ENCODE measurements around the gene PITPNC1.

The PITPNC1 gene

GRCh38 chr17:67433248-67433924, 56.3 kb downstream of the PITPNC1 start:
- no peak for DNase-seq (ENCODE audit: low read depth in 2 of 2)

- DNase-seq (ENCODE audit: low read depth in 2 of 2), result peak; percentile 14 to 35
Observed at GRCh38 chr17:67434061-67434525, 57.0 kb downstream of the PITPNC1 start.

GRCh38 chr17:67435122-67435521, 58.0 kb downstream of the PITPNC1 start:
- DNase-seq (ENCODE audit: low read depth in 2 of 2), result no peak

- DNase-seq (ENCODE audit: low read depth in 2 of 2), result no peak
Observed at GRCh38 chr17:67435786-67436185, 58.7 kb downstream of the PITPNC1 start.

- DNase-seq (ENCODE audit: low read depth in 2 of 2), result no peak
Observed at GRCh38 chr17:67436233-67436632, 59.2 kb downstream of the PITPNC1 start.

GRCh38 chr17:67438667-67439066, 61.6 kb downstream of the PITPNC1 start:
- no peak for DNase-seq (ENCODE audit: low read depth in 2 of 2)

GRCh38 chr17:67439269-67439668, 62.2 kb downstream of the PITPNC1 start:
- DNase-seq (ENCODE audit: low read depth in 2 of 2), result no peak

- no peak for DNase-seq (ENCODE audit: low read depth in 2 of 2)
Observed at GRCh38 chr17:67440277-67441051, 63.4 kb downstream of the PITPNC1 start.

- peak; percentile 41 to 65 for DNase-seq (ENCODE audit: low read depth in 2 of 2)
Observed at GRCh38 chr17:67441052-67441895, 64.2 kb downstream of the PITPNC1 start.

- DNase-seq (ENCODE audit: low read depth in 2 of 2), result no peak
Observed at GRCh38 chr17:67441896-67442219, 64.8 kb downstream of the PITPNC1 start.

- no peak for DNase-seq (ENCODE audit: low read depth in 2 of 2)
Observed at GRCh38 chr17:67442787-67443624, 65.9 kb downstream of the PITPNC1 start.

- DNase-seq (ENCODE audit: low read depth in 2 of 2), result no peak
Observed at GRCh38 chr17:67443931-67444595, 67.0 kb downstream of the PITPNC1 start.

GRCh38 chr17:67448449-67448848, 71.4 kb downstream of the PITPNC1 start:
- no peak for DNase-seq (ENCODE audit: low read depth in 2 of 2)

- no peak for DNase-seq (ENCODE audit: low read depth in 2 of 2)
Observed at GRCh38 chr17:67449065-67449464, 72.0 kb downstream of the PITPNC1 start.

GRCh38 chr17:67449845-67450755, 73.0 kb downstream of the PITPNC1 start:
- DNase-seq (ENCODE audit: low read depth in 2 of 2), result no peak

- DNase-seq (ENCODE audit: low read depth in 2 of 2), result no peak
Observed at GRCh38 chr17:67452681-67453554, 75.8 kb downstream of the PITPNC1 start.

GRCh38 chr17:67456103-67456502, 79.0 kb downstream of the PITPNC1 start:
- DNase-seq (ENCODE audit: low read depth in 2 of 2), result no peak

- DNase-seq (ENCODE audit: low read depth in 2 of 2), result no peak
Observed at GRCh38 chr17:67456889-67457288, 79.8 kb downstream of the PITPNC1 start.

- no peak for DNase-seq (ENCODE audit: low read depth in 2 of 2)
Observed at GRCh38 chr17:67458203-67458602, 81.1 kb downstream of the PITPNC1 start.
